ENCODE measurements around the gene EMC10. TPM values are rescaled to one million over a fixed set of nuclear protein-coding genes. Genes with fewer than 3 reads are reported as not detected.

The EMC10 gene
- total RNA-seq, 1 experiment from 2014 or later: 109 TPM

- Mint-ChIP-seq H3K36me3 (ENCODE audit: insufficient read depth in 1 of 3, low read depth in 3 of 3) (no peaks in the 10 kb centered on the region; a peak in 2 of 7 replicates), H3K4me3 (0 out of 5 replicates have a peak overlapping the region, but pooled peaks of 1 of the 2 experiments have one; percentile 4), H3K4me1 (peaks cover 2 to 11% of the 10 kb centered on the region in 2 experiments; a peak in 3 of 4 replicates), H3K9me3 (no peaks in the 10 kb centered on the region), H3K27me3 (ENCODE audit: low read depth) (peaks cover 22% of the 10 kb centered on the region), H3K27ac (no peak overlapping the region)
- H4K8ac ChIP-seq (replicated peaks; ENCODE audit: insufficient read length, low read depth, low read length): no peak overlapping the region
- no peak overlapping the region for H4K5ac ChIP-seq (ENCODE audit: insufficient read length, low read depth, low read length)
- no peaks in the 10 kb centered on the region for H3K4me1 ChIP-seq (ENCODE audit: insufficient read depth, low read length)
- no peak overlapping the region for H2BK12ac ChIP-seq (ENCODE audit: insufficient read length, low read depth, low read length)
- H3K18ac ChIP-seq (ENCODE audit: insufficient read length, low read depth, low read length): no peak overlapping the region
- no peak overlapping the region for H3T11ph ChIP-seq (ENCODE audit: low read length)
- no peak overlapping the region for H2BK120ac ChIP-seq (ENCODE audit: low read depth, low read length, poor library complexity, severe bottlenecking)
- no peak for TF ChIP-seq CTCF (conservative IDR thresholded peaks at IDR 0.05)
- no peak for DNase-seq
- no peak overlapping the region for H3K27ac ChIP-seq (ENCODE audit: insufficient read length, low read depth, low read length)
- no peak overlapping the region for H3K23ac ChIP-seq (ENCODE audit: insufficient read length, low read depth, low read length)
- H4K20me1 ChIP-seq (ENCODE audit: control insufficient read depth, insufficient read depth, insufficient read length): no peaks in the 10 kb centered on the region
- H2BK5ac ChIP-seq (ENCODE audit: insufficient read length, low read length): no peak overlapping the region
- H2BK20ac ChIP-seq (ENCODE audit: low read depth, low read length, poor library complexity, severe bottlenecking): no peak overlapping the region
- no peaks in the 10 kb centered on the region for H3K79me1 ChIP-seq (ENCODE audit: insufficient read depth, low read depth, low read length, poor library complexity, severe bottlenecking)
- H3K4ac ChIP-seq (ENCODE audit: low read depth, low read length): no peak overlapping the region
- peaks cover 3% of the 10 kb centered on the region for H3K23me2 ChIP-seq (ENCODE audit: insufficient read length, low read depth, low read length, poor library complexity, severe bottlenecking)
- WGBS (ENCODE audit: extremely low coverage, insufficient read length, low lambda C conversion rate): no CpG with 5 or more reads among the region's 10 CpGs
- H4K91ac ChIP-seq (ENCODE audit: insufficient read length, low read depth, low read length): no peak overlapping the region
- H3K14ac ChIP-seq (ENCODE audit: insufficient read depth, low read length): no peak overlapping the region
- H3K4me2 ChIP-seq (ENCODE audit: insufficient read depth, insufficient read length, low read length): peak overlapping the region; percentile 50
- H2AFZ ChIP-seq (ENCODE audit: low read length): no peak overlapping the region
- no peaks in the 10 kb centered on the region for H3K9me3 ChIP-seq (ENCODE audit: control insufficient read depth, low read depth, low read length)
- no peak overlapping the region for H2AK5ac ChIP-seq (ENCODE audit: insufficient read length, low read length)
- H3K9ac ChIP-seq (ENCODE audit: extremely low read depth, insufficient read length, low read length): no peak overlapping the region
- no peaks in the 10 kb centered on the region for H3K79me2 ChIP-seq (ENCODE audit: insufficient read depth, low read length)
- H3K27me3 ChIP-seq (ENCODE audit: insufficient read depth, low read length): peaks cover 20% of the 10 kb centered on the region; the same call in 1 of the 2 replicates
- H2BK15ac ChIP-seq (ENCODE audit: low read depth, low read length): no peak overlapping the region
- H3K56ac ChIP-seq (ENCODE audit: insufficient read length, low read depth, low read length): no peak overlapping the region
Measured at GRCh38 chr19:50500753-50501151, 24.4 kb downstream of the EMC10 start.
